Bronchial epithelial cell (primary cell): ENCODE results near the gene SGO2. TPM values are rescaled to one million over a fixed set of nuclear protein-coding genes. Genes with fewer than 3 reads are reported as not detected.
A peak's percentile ranks its signal among the peaks of the same experiment; 100 is the strongest.

Source experiments
- DNase-seq: peaks from one replicate; pipeline ENCODE4 v3.0.0-alpha.2; 2010; ENCODE audit warnings: low read depth
- FAIRE-seq: peaks from 2 replicates; lab custom pipeline; 2011; peaks lifted over from hg19 to GRCh38; lab: Jason Lieb, UNC
- H3K27me3 ChIP-seq: 2 replicates; pipeline ENCODE4 v1.5.1; 2011; ENCODE audit warnings: low read length; ENCODE audit not compliant: control insufficient read depth, insufficient read depth
- H3K36me3 ChIP-seq: 2 replicates; pipeline ENCODE4 v1.5.1; 2011; ENCODE audit warnings: low read length; ENCODE audit not compliant: control insufficient read depth, insufficient read depth
- H3K4me3 ChIP-seq: 2 replicates; pipeline ENCODE4 v1.5.1; 2011; ENCODE audit warnings: mild to moderate bottlenecking, low read depth, low read length, control low read depth
- total RNA-seq: library from RNA; depleted of rRNA; stranded (reverse); fragments of >200 nt; gene quantifications from 2 replicates; pipeline ENCODE4 v1.2.1, GENCODE V29; 2014
- TF ChIP-seq, protein P1 (sequence below): IDR thresholded peaks from 2 replicates; pipeline ENCODE4 v1.5.1; 2011; ENCODE audit warnings: mild to moderate bottlenecking, moderate library complexity, low read length, control low read depth, inconsistent platforms; ENCODE audit not compliant: insufficient read depth, severe bottlenecking

Gene SGO2
- total RNA-seq, 1 donor from 2014 or later, result 0.79 TPM

DNA sequence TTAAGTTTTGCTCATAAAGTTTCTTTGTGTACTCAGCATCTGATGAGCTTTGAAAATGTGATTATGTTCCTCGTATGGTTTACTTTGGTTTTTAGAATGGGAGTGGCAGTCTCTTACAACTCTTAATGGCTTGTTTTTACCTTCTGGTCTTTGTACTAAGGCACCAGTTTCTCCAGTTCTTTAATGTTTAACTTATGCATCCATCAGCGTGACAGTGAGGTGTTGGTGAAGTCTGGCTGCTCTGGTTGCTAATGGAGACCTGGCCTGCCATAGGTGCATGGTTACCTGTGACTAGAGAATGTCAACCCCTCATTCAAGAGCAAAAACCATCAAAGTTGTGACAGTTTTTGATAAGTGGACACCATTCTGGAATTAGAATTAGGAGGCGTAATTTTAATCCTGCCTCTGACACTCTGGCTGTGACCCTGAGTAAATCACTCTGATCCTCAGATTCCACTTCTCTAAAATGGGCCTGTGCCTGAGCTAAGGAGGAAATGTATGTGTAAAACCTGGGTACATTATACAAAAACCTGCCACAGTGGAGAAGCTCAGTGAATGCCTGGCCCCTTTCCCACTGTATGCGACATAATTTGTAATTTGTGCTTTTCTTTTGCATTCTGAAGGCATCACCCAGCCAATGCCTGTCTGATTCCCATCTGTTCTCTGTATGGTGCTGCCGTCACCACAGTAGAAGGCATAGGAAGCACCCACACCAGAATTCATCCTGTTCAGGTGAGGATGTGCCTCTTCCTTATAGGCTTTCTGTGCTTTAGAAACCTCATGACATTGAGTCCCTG, 71.0 kb downstream of the SGO2 start:
- H3K4me3 ChIP-seq, result no peak overlapping the region
- H3K36me3 ChIP-seq, result no peaks in the 10 kb centered on the region
- FAIRE-seq, result no peak
- H3K27me3 ChIP-seq, result no peaks in the 10 kb centered on the region
- TF ChIP-seq, protein P1, sequence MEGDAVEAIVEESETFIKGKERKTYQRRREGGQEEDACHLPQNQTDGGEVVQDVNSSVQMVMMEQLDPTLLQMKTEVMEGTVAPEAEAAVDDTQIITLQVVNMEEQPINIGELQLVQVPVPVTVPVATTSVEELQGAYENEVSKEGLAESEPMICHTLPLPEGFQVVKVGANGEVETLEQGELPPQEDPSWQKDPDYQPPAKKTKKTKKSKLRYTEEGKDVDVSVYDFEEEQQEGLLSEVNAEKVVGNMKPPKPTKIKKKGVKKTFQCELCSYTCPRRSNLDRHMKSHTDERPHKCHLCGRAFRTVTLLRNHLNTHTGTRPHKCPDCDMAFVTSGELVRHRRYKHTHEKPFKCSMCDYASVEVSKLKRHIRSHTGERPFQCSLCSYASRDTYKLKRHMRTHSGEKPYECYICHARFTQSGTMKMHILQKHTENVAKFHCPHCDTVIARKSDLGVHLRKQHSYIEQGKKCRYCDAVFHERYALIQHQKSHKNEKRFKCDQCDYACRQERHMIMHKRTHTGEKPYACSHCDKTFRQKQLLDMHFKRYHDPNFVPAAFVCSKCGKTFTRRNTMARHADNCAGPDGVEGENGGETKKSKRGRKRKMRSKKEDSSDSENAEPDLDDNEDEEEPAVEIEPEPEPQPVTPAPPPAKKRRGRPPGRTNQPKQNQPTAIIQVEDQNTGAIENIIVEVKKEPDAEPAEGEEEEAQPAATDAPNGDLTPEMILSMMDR, result no peak
- DNase-seq, result no peak

DNA sequence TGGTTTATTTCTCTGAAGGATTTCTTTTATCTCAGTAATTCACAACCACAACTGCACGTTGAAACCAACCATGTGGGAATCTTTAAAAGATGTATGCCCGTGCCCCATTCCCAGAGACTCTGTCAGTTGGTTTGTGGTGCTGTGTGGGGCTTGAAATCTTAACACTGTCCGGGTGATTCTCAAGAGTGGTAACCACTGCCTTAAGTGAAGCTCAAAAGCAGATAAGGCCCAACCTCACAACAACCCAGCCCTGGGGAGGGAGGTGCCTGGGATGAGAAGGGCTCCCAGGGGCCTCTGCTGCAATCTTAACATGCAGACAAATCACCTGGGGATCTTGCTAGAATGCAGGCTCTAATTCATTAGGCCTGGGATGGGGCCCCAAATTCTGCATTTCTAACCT, 73.2 kb downstream of the SGO2 start:
- no peaks in the 10 kb centered on the region for H3K27me3 ChIP-seq
- FAIRE-seq, result no peak
- no peaks in the 10 kb centered on the region for H3K36me3 ChIP-seq
- no peak for DNase-seq
- H3K4me3 ChIP-seq, result no peak overlapping the region
- TF ChIP-seq, protein P1, result no peak

DNA sequence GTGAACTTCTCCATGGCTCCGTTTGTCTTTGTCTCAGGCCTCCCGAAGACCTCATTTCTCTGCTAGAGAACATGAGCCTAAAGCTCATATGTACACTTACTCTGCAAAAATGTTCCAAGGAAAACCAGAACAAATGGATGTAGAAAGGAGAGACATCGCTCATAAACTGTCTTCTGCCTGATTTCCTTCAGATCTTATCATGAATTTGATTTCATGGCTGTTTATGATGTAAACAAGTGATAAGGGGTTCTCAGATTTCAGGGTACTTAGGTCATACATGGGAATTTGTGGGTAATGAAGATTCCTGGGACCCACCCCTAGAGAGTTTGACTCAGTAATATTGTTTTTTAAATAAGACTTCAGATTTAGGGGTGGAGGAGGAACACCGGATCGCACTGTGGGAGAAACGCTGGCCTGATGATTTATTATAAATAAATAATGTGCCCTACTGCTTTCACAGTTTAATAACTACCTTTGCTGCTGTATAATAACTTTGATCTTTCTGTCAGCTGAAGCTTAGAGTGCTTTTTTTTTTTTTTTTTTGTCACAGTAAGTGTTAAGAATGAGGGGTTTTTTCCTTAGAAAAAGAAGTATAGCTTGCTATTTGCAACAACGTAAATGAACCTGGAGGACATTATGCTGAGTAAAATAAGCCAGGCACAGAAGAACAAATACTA, 74.7 kb downstream of the SGO2 start:
- no peak overlapping the region for H3K4me3 ChIP-seq
- no peak for DNase-seq
- TF ChIP-seq, protein P1, result no peak
- H3K27me3 ChIP-seq, result no peaks in the 10 kb centered on the region
- H3K36me3 ChIP-seq, result no peaks in the 10 kb centered on the region
- no peak for FAIRE-seq

DNA sequence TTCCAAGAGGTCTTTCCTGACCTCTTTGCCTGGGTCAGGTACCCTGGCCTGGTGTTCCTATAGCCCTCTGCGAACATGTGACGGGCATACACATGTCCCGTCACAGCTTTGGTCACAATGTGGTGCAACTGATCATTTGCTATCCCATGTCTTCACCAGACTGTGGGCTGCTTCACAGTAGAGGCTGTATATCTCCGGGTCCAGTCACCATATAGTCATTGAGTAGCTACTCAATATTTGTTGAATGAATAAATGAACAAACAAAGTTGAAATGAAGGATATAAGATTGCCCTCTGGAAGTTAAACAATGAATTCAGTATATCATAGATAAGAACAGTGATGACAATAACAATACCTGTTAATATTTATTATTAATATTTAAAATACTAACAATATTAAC, 76.6 kb downstream of the SGO2 start:
- TF ChIP-seq, protein P1, result no peak
- Histone ChIP-seq H3K27me3 (no peaks in the 10 kb centered on the region), H3K4me3 (no peak overlapping the region), H3K36me3 (no peaks in the 10 kb centered on the region)
- FAIRE-seq, result no peak
- peak; percentile 59 for DNase-seq

DNA sequence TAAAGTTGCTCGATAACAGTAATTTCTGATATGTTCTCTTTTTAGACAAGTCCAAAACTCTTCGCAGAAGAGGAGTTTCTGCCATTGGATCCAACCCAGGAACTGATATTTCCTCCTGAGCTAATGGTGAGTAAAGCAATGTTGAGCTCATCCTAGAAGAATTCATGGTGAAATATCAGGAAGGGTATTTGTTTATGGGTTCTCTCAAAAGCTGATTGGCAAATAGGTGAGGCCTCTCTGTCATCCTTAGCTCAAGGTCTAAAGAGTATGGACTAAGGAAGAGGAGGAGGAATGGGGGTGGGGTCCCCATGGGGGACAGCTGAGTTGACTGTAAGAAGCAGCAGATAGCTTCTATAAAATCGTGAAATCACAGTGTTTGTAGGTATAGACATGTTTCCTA, 78.0 kb downstream of the SGO2 start:
- TF ChIP-seq, protein P1, result no peak
- no peak overlapping the region for H3K4me3 ChIP-seq

More for the DNA sequence above, 78.0 kb downstream of the SGO2 start:
- FAIRE-seq, result peak; percentile 32
- Histone ChIP-seq H3K36me3 (no peaks in the 10 kb centered on the region), H3K27me3 (no peaks in the 10 kb centered on the region)
- DNase-seq, result peak; percentile 96
